SKM-1 treated with dmso at 0.1 percent for 144 hours (cell line): Measurements from ENCODE around the gene METTL8.

Source experiments
- DNase-seq: peaks from one replicate; lab custom pipeline; 2025; ENCODE audit not compliant: unreplicated experiment; lab: John Stamatoyannopoulos, UW

Gene METTL8

GRCh38 chr2:171347591-171348032 lies 86.2 kb downstream of the METTL8 start:
- no peak for DNase-seq

GRCh38 chr2:171346723-171347557 lies 86.8 kb downstream of the METTL8 start:
- DNase-seq, result no peak

GRCh38 chr2:171345971-171346722 lies 87.6 kb downstream of the METTL8 start:
- DNase-seq, result no peak

- no peak for DNase-seq
Measured at GRCh38 chr2:171344182-171344581, 89.6 kb downstream of the METTL8 start.

- DNase-seq, result no peak
Measured at GRCh38 chr2:171342067-171342413, 91.8 kb downstream of the METTL8 start.

GRCh38 chr2:171341394-171342066 lies 92.3 kb downstream of the METTL8 start:
- no peak for DNase-seq

- no peak for DNase-seq
Measured at GRCh38 chr2:171334946-171335345, 98.8 kb downstream of the METTL8 start.

GRCh38 chr2:171334171-171334570 lies 99.6 kb downstream of the METTL8 start:
- DNase-seq, result no peak

GRCh38 chr2:171330155-171330956 lies 103.4 kb downstream of the METTL8 start:
- no peak for DNase-seq

GRCh38 chr2:171327043-171327496 lies 106.7 kb downstream of the METTL8 start:
- DNase-seq, result no peak

- DNase-seq, result no peak
Measured at GRCh38 chr2:171325886-171326585, 107.8 kb downstream of the METTL8 start.

- no peak for DNase-seq
Measured at GRCh38 chr2:171323971-171324528, 109.7 kb downstream of the METTL8 start.

GRCh38 chr2:171322928-171323327 lies 110.9 kb downstream of the METTL8 start:
- DNase-seq, result no peak

- DNase-seq, result no peak
Measured at GRCh38 chr2:171320731-171321130, 113.1 kb downstream of the METTL8 start.

- no peak for DNase-seq
Measured at GRCh38 chr2:171320208-171320621, 113.6 kb downstream of the METTL8 start.

- no peak for DNase-seq
Measured at GRCh38 chr2:171319164-171319810, 114.5 kb downstream of the METTL8 start.

GRCh38 chr2:171318463-171318934 lies 115.3 kb downstream of the METTL8 start:
- no peak for DNase-seq

GRCh38 chr2:171317492-171318125 lies 116.2 kb downstream of the METTL8 start:
- no peak for DNase-seq
